Measurements from ENCODE around the gene MBOAT7. TPM values are rescaled to one million over a fixed set of nuclear protein-coding genes. Genes with fewer than 3 reads are reported as not detected.
"Not testable (repeated sequence)": the region's sequence is repeated elsewhere in the genome, so short reads cannot be mapped to it uniquely, and the experiment has no call there.

The MBOAT7 gene, protein sequence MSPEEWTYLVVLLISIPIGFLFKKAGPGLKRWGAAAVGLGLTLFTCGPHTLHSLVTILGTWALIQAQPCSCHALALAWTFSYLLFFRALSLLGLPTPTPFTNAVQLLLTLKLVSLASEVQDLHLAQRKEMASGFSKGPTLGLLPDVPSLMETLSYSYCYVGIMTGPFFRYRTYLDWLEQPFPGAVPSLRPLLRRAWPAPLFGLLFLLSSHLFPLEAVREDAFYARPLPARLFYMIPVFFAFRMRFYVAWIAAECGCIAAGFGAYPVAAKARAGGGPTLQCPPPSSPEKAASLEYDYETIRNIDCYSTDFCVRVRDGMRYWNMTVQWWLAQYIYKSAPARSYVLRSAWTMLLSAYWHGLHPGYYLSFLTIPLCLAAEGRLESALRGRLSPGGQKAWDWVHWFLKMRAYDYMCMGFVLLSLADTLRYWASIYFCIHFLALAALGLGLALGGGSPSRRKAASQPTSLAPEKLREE
- total RNA-seq = 12.2 TPM
- long read RNA-seq, transcript MBOAT7-201 (8 exons, 2,529 nt) = major isoform, 12 of 26 reads
- long read RNA-seq, partial matches to known transcripts = 6 of 26 reads
- long read RNA-seq, other reads (novel, unspliced or antisense) = 5 of 26 reads

DNA sequence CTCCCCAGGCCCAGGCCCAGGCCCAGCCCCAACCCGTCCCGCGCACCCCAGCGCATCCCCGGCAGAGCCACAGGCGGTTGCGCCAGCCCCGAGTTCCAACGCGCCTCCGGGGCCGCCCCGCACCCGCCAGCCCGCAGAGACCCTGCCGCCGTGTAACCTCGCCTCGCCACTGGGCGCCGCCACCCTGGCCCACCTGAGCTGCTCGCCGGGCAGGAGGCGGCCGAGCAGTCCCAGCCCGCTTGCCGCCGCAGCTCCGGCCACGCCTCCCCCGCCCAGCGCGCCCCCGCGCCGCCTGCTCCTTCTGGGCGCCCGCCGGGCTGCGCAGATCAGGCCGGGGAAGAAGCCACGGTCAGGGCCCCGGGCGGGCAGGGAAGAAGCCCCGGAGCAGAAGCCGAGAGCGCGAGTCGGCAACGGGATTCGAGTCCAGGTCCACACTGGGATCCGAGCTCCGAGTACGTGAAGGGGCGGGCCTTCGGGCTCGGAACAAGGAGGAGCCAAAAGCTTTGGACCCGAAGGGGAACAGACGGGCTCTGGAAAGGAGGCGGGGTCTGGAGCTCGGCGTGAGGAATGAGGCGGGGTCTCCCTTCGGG lies at the start of gene MBOAT7:
TSS of gene MBOAT7 (minus strand) at position 436 of the 590 bp plus-strand sequence. CDS start 1,072 bp downstream, outside the sequence.
- no peak for DNase-seq
- H3K36me3 ChIP-seq = peaks cover 16% of the 10 kb centered on the region
- no peaks in the 10 kb centered on the region for H3K27me3 ChIP-seq (ENCODE audit: low read depth)
- H3K9me3 ChIP-seq (replicated peaks) = no peaks in the 10 kb centered on the region
- peak within 1 kb of the TSS; percentile 100 for H3K27ac ChIP-seq (replicated peaks)
- intact Hi-C loops (cut with micrococcal nuclease) = no loop called here
- peaks cover 36% of the 10 kb centered on the region for H3K4me1 ChIP-seq
- peak within 1 kb of the TSS; percentile 91 for H3K4me3 ChIP-seq
- peak; percentile 44 for TF ChIP-seq CTCF (IDR thresholded peaks at IDR 0.05; ENCODE audit: borderline replicate concordance)

DNA sequence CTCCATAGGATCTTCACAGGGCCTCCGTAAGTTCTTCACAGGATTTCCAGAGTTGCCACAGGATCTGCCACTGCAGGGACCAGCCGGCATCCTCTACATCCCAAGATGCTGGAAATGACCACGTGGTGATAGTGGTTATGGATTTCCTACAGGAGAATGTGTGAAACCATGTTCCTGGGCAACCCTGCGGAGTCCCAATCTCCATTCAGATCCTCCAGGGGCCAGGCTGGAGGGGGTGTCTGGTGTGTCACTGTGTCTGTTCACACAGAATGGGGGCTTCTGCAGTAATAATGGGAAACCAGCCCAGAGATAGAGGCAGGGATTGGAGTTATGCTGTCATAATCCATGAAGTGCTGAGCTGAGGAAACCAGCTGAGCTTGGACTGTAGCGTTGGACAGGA lies 44.6 kb upstream of the MBOAT7 start:
- Histone ChIP-seq H3K27ac (replicated peaks) (no peak overlapping the region), H3K4me1 (no peaks in the 10 kb centered on the region), H3K27me3 (ENCODE audit: low read depth) (peaks cover 44% of the 10 kb centered on the region), H3K4me3 (no peak overlapping the region), H3K9me3 (replicated peaks) (no peaks in the 10 kb centered on the region), H3K36me3 (no peaks in the 10 kb centered on the region)
- no peak for TF ChIP-seq CTCF (IDR thresholded peaks at IDR 0.05; ENCODE audit: borderline replicate concordance)
- intact Hi-C loops (cut with micrococcal nuclease) = loop anchor here (10.0 kb wide), 1 partner anchor 59 kb away; the partner anchor contains the start of gene TMC4
- no peak for DNase-seq

GRCh38 chr19:54231077-54231931 lies 41.9 kb upstream of the MBOAT7 start:
- H3K36me3 ChIP-seq = no peaks in the 10 kb centered on the region
- H3K4me1 ChIP-seq = no peaks in the 10 kb centered on the region
- H3K27ac ChIP-seq (replicated peaks) = no peak overlapping the region
- DNase-seq = peak; percentile 84
- intact Hi-C loops (cut with micrococcal nuclease) = loop anchor here (10.0 kb wide), 1 partner anchor 57 kb away; the partner anchor contains the start of gene TMC4
- no peaks in the 10 kb centered on the region for H3K9me3 ChIP-seq (replicated peaks)
- peak; percentile 94 for TF ChIP-seq CTCF (IDR thresholded peaks at IDR 0.05; ENCODE audit: borderline replicate concordance)
- no peak overlapping the region for H3K4me3 ChIP-seq
- H3K27me3 ChIP-seq (ENCODE audit: low read depth) = peaks cover 48% of the 10 kb centered on the region

GRCh38 chr19:54230031-54230430 lies 40.7 kb upstream of the MBOAT7 start:
- no peak for TF ChIP-seq CTCF (IDR thresholded peaks at IDR 0.05; ENCODE audit: borderline replicate concordance)
- Histone ChIP-seq H3K36me3 (no peaks in the 10 kb centered on the region), H3K27me3 (ENCODE audit: low read depth) (peaks cover 37% of the 10 kb centered on the region), H3K9me3 (replicated peaks) (no peaks in the 10 kb centered on the region), H3K4me3 (no peak overlapping the region), H3K27ac (replicated peaks) (no peak overlapping the region), H3K4me1 (no peaks in the 10 kb centered on the region)
- DNase-seq = no peak
- intact Hi-C loops (cut with micrococcal nuclease) = loop anchor here (10.0 kb wide), 1 partner anchor 55 kb away; the partner anchor contains the start of gene TMC4

GRCh38 chr19:54229146-54229545 lies 39.8 kb upstream of the MBOAT7 start:
- no peak for TF ChIP-seq CTCF (IDR thresholded peaks at IDR 0.05; ENCODE audit: borderline replicate concordance)

DNA sequence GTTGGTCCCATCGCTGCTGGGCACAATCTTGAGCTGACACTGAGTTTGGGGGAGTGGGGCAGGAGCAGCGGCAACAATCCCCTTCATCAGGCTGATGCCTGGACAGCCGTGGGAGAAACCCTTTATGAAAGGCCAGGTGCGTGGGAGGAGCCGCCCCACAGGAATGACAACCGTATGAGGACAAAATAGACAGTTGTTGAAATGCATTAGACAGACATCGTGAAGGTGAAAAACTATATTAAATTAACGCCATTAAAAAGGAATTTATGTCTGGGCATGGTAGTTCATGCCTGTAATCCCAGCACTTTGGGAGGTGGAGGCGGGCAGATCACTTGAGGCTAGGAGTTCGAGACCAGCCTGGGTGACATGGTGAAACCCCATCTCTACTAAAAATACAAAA lies 35.2 kb upstream of the MBOAT7 start:
- peaks cover 47% of the 10 kb centered on the region for H3K27me3 ChIP-seq (ENCODE audit: low read depth)
- H3K27ac ChIP-seq (replicated peaks); H3K36me3 ChIP-seq; H3K4me3 ChIP-seq; H3K4me1 ChIP-seq; intact Hi-C loops (cut with micrococcal nuclease); H3K9me3 ChIP-seq (replicated peaks); DNase-seq: not testable (repeated sequence)

More at GRCh38 chr19:54229146-54229545, 39.8 kb upstream of the MBOAT7 start:
- intact Hi-C loops (cut with micrococcal nuclease) = no loop called here
- H3K36me3 ChIP-seq = no peaks in the 10 kb centered on the region
- no peaks in the 10 kb centered on the region for H3K9me3 ChIP-seq (replicated peaks)
- H3K4me1 ChIP-seq = no peaks in the 10 kb centered on the region
- H3K27ac ChIP-seq (replicated peaks) = no peak overlapping the region
- peaks cover 42% of the 10 kb centered on the region for H3K27me3 ChIP-seq (ENCODE audit: low read depth)
- DNase-seq = no peak
- no peak overlapping the region for H3K4me3 ChIP-seq

DNA sequence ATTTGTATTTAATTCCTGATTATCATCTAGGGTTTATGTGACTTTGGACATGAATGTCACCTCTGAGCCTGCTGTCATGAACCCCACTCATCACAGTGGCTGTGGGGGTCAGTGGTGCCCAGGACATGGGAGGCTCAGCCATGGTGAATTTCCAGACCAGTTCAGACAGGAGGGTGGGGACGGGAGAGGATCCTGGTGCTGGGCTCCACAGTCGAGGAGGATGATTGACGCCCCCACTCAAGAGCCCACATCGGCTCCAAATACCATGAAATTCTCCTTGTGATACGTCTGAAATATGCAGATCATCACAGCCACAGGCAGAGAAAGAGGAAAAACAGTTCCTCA lies 34.5 kb upstream of the MBOAT7 start:
- H3K4me1 ChIP-seq; DNase-seq; H3K36me3 ChIP-seq; intact Hi-C loops (cut with micrococcal nuclease); H3K9me3 ChIP-seq (replicated peaks); H3K27ac ChIP-seq (replicated peaks); H3K4me3 ChIP-seq: not testable (repeated sequence)
- H3K27me3 ChIP-seq (ENCODE audit: low read depth) = peaks cover 43% of the 10 kb centered on the region
